NCI-H510A (cell line): ENCODE data around the gene HOXD3.

ENCODE experiments used
- DNase-seq: peaks from one replicate; lab custom pipeline; 2025; lab: John Stamatoyannopoulos, UW

Gene HOXD3

GRCh38 chr2:176149481-176149938 is 7.6 kb upstream of the HOXD3 start:
- DNase-seq = no peak

DNA sequence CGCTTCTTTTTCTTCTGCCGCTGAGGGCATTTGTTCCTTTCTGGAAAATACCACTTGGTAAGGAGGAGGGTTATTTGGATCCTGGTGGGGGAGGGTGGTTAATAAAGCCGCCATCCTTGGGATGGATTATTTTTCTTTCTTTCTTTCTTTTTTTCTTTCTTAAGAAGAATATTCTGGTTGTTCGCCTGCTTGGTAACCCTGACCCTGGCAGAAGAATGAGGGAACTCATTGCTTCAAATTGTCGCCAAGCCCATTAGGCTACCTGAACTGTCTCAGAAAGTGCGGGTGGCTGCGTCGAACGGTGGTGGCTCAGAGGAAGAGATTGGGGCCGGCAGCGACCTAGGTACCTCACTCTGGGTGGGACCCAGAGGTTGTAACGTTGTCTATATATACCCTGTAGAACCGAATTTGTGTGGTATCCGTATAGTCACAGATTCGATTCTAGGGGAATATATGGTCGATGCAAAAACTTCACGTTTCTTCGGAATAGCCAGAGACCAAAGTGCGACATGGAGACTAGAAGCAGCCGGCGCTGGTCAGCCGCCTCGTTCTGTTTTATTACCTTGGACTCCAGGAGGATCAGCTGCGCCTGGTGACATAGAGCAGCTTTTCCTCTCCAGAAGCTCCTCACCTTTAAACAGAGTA is 7.0 kb upstream of the HOXD3 start:
- DNase-seq = no peak

- DNase-seq = no peak
Measured at GRCh38 chr2:176150584-176151441, 6.3 kb upstream of the HOXD3 start.

DNA sequence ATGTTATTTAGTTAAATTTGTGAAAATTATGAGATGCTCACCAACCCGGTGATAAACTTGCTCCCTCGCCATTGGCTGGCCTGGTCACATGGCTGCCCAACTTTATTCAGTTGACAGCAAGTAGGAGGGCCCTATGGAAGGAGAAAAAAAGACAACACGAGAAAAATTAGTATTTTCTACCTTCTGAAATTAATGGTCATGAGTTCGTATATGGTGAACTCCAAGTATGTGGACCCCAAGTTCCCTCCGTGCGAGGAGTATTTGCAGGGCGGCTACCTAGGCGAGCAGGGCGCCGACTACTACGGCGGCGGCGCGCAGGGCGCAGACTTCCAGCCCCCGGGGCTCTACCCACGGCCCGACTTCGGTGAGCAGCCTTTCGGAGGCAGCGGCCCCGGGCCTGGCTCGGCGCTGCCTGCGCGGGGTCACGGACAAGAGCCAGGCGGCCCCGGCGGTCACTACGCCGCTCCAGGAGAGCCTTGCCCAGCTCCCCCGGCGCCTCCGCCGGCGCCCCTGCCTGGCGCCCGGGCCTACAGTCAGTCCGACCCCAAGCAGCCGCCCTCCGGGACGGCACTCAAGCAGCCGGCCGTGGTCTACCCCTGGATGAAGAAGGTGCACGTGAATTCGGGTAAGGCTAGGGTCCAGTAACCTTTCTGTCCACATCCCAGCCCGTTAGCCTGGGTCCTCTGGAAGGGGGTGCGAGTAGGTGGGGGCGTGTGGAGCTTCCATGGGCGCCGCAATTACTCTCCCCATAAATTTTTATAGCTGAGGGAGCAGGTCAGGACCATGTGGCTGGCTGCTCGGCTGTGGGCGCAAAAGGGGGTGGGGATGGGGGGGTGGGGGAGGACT is 5.4 kb upstream of the HOXD3 start, which contains the start of gene HOXD4:
Gene HOXD4, plus strand, starts transcription at position 109 of the 846 bp plus-strand sequence. Its CDS starts 84 bp downstream, at position 193.
- DNase-seq = no peak

DNA sequence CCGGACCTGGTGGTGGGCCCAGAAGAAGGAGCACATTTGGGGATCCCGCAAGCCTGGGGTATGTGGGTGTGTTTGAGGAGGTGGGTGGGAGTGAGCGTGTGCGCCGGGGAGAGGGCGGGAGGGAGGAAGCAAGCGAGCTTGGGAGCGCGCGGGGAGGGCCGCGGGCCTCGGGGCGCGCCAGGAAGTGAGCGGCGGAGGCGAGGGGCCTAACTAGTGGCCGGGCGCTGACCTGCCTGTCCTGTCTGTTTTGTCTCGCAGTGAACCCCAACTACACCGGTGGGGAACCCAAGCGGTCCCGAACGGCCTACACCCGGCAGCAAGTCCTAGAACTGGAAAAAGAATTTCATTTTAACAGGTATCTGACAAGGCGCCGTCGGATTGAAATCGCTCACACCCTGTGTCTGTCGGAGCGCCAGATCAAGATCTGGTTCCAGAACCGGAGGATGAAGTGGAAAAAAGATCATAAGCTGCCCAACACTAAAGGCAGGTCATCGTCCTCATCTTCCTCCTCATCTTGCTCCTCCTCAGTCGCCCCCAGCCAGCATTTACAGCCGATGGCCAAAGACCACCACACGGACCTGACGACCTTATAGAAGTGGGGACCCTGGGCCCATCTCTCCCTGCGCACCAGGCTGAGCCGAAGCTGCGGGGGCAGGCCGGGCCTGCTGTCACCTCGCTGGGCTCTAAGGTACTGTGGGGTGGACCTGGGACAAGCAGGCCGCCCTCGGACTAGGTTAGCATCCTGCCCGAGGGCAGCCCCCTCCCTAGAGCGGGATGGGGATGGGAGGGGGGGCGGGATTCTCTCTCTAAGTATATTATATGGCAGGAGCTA is 4.5 kb upstream of the HOXD3 start:
- peak; percentile 31 for DNase-seq

DNA sequence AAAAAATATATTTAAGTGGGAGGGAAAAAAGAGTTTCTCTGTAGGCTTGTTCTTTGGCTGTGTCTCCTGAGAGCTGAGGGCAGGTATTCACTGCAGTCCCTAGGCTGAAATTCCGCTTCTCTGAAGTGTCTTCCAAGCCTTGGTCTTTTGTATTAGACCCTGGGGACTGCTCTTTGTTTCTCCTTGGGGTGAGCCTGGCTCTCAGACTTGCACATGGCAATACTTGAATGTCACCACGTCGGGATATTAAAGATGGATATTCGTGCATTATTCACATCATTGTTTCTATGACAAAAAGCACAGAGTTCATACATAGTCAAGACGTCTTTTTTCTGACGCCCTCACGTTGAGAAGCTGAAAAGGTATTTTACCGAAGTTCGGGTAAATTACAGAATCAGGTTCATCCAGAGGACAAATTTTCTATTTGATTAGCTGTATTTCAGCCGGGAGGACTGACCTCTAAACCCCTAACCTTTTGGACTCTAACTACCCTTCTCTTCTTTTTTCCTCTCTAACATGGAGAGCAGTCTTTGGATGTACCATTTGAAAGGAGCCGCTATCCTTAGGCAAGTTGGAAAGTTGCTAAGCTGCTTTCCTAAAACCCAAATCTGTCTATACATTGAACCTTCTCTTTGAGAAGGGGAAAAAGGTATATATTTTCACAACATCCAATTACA is 2.4 kb upstream of the HOXD3 start:
- no peak for DNase-seq

GRCh38 chr2:176155356-176156044 is 1.6 kb upstream of the HOXD3 start:
- no peak for DNase-seq

DNA sequence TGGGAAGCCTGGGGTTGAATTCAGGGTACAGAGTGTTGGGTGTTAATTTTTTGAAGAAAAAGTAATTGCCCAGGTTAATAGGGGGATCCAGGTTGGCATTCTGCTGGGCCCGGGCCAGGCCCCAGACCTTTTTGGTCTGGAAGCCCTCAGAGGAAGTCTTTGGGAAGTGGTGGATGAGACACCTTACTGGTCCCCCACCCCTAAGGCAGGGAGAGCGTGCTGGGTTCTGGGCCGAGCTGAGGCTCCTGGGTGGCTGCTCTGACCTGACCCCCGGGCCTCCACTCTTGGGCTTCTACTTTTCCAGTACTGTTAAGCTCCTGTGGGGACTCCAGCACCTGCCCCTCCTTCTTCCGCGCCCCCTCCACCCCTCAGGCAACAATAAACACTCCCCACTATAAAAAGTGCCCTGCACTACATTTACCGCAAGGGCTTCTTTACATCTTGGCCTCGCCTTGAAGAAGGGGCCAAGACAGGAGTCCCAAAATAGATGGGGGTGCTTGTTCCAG is 753 bp upstream of the HOXD3 start:
- DNase-seq = no peak

DNA sequence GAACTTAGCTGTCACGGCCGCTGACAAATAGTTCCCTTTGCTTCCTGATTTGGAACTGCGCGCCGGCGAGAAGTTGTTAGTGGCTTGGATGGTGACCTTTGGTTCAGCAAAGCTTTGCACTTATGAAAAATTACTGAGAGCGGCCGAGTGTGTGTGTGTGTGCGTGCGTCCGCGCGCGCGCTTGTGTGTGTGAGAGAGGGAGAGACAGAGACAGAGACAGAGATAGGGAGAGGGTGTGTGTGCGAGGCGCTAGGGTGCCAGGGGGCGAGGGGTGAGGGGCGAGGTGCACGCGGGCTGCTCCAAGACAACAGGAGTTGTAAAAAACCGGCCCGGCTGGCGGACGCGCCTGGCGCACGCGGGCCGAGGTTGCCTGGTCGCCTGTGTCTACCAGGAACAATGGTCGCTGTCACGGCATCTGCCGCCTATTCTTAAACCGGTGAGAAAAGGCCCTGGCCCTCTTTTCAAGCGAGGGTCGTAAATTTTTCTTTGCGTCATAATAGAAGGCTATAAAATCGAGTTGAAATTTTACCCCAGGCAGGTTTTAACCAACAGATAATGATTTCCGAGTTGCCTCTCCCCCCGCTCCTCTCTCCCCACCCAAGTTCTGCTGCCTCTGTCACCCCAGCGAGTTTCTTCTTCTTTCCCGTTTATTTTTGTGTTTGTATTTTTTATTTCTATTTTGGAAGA is 535 bp downstream of the HOXD3 start:
- peak; percentile 60 for DNase-seq

- peak; percentile 23 for DNase-seq
Measured at GRCh38 chr2:176158186-176158591, 1.1 kb downstream of the HOXD3 start.

GRCh38 chr2:176158855-176159662 is 2.0 kb downstream of the HOXD3 start:
- no peak for DNase-seq

DNA sequence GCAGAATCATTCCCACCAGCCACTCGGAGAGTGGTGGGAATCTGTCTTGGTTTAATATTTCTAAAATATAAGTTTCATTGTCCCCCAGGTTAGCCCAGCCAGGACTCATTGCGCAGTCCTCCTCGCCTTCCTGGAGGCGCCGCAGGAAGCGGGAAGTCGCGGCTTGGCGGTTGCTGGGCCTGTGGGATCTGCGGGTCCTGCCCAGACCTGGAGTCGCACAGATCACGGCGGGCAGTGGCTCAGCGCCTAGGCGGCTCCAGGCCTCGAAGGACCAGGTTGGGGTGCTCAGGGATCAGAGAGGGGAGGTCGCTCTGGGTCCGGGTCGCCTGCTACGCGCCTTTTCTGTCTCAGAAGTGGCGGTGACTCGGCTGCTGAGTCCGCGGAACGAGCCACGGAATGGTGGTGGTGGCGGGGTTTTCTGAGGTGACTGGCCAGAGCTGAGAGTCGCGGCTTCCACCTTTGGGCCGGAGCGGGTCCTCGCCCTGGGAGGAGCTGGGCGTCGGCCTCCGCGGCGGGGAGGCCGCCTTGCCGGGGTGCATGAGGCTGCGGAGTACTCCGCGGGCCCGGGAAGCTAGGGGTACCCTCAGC is 2.6 kb downstream of the HOXD3 start:
- DNase-seq = no peak

GRCh38 chr2:176160251-176160985 is 3.3 kb downstream of the HOXD3 start:
- no peak for DNase-seq

GRCh38 chr2:176160986-176161824 is 4.1 kb downstream of the HOXD3 start:
- DNase-seq = no peak

DNA sequence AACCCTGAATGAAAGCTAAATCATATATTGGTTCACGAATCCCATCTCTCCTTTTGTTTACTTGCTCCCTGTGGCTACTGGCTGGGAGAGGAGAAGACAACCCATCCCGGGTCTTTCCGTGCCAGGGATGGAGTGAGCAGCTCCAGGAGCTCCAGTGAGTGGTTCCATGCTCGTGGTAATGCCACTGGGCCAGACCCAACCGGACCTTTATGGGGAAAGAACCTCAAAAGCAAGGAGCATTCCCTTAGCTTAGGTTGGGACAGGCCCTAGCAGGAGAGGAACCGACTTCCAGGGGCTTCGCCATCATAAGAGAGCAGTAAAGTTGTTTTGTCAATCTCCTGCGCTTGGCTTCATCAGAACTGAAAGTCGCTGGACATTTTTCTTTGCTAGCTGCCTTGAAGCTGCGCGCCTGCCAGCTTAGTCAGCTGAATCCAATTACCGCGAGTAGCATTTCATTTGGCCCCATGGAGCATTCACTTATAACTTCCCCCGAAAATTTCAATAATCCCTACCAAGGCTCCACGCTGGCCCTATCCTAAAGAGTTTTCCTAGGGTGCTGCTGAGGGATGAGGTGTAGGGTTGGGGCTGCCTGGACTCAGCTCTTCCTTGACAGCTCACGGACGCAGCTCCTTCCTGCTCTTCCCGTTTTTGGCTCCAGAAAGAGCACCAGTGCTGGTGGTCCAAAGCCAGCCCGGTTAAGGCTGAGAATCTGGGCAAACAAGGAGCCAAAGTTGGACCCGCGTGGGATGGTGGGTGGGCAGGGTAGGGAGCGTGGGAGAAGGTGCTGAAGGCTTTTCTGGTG is 4.9 kb downstream of the HOXD3 start:
- no peak for DNase-seq
